Activated CD8-positive, alpha-beta T cell treated with anti-CD3 and anti-CD28 coated beads for 36 hours (primary cell): Measurements from ENCODE around the gene DOLPP1. TPM values are rescaled to one million over a fixed set of nuclear protein-coding genes. Genes with fewer than 3 reads are reported as not detected.
"Not testable (repeated sequence)": the region's sequence is repeated elsewhere in the genome, so short reads cannot be mapped to it uniquely, and the experiment has no call there.

Experiments used
- ATAC-seq: fragments of 200-7000 bp; cut with Tn5 transposase; one replicate; pipeline ENCODE4 v1.10.0; 2021; ENCODE audit warnings: mild to moderate bottlenecking, moderate library complexity
- CTCF ChIA-PET: fragments of 350-600 bp; sonication (Branson Sonifier 250); formaldehyde crosslinking; loops from one replicate; lab custom pipeline; 2021; ENCODE audit warnings: antibody characterized with exemption; lab: Charles Lee
- POLR2A ChIA-PET: fragments of 350-600 bp; sonication (Branson Sonifier 250); formaldehyde crosslinking; loops from one replicate; lab custom pipeline; 2021; ENCODE audit warnings: antibody characterized with exemption; lab: Charles Lee
- DNase-seq: peaks from one replicate; pipeline ENCODE4 v3.0.0-alpha.2; 2020
- H3K27ac Mint-ChIP-seq: one replicate; pipeline ENCODE4 v1.8.0; 2021; ENCODE audit warnings: mild to moderate bottlenecking, mixed read lengths
- H3K27me3 Mint-ChIP-seq: one replicate; pipeline ENCODE4 v1.8.0; 2021; ENCODE audit warnings: mixed read lengths
- H3K36me3 Mint-ChIP-seq: one replicate; pipeline ENCODE4 v1.8.0; 2021; ENCODE audit warnings: low read depth, mixed read lengths
- H3K4me1 Mint-ChIP-seq: one replicate; pipeline ENCODE4 v1.8.0; 2021; ENCODE audit warnings: low read depth, mixed read lengths
- H3K4me3 Mint-ChIP-seq: one replicate; pipeline ENCODE4 v1.8.0; 2021; ENCODE audit warnings: mild to moderate bottlenecking, moderate library complexity, mixed read lengths
- H3K9me3 Mint-ChIP-seq: one replicate; pipeline ENCODE4 v1.8.0; 2021; ENCODE audit warnings: mixed read lengths
- intact Hi-C: fragments of 100-400 bp; cut with micrococcal nuclease; formaldehyde crosslinking; loops from one replicate; pipeline ENCODE4 v1.10.0; 2022
- total RNA-seq, 2 experiments: library from RNA; stranded (reverse); gene quantifications; one replicate each; pipeline ENCODE4 v1.2.3, GENCODE V29; 2021
- TF ChIP-seq, protein P1 (sequence below): fragments of 200-600 bp; IDR thresholded peaks from one replicate; pipeline ENCODE4 v1.8.0; 2022; ENCODE audit warnings: antibody characterized with exemption, mild to moderate bottlenecking

The DOLPP1 gene
- total RNA-seq, 2 experiments from 2014 or later: 12.7 to 15.2 TPM

GRCh38 chr9:129113645-129114304 lies 32.9 kb downstream of the DOLPP1 start:
- no peak overlapping the region for H3K27ac Mint-ChIP-seq
- TF ChIP-seq, protein P1, sequence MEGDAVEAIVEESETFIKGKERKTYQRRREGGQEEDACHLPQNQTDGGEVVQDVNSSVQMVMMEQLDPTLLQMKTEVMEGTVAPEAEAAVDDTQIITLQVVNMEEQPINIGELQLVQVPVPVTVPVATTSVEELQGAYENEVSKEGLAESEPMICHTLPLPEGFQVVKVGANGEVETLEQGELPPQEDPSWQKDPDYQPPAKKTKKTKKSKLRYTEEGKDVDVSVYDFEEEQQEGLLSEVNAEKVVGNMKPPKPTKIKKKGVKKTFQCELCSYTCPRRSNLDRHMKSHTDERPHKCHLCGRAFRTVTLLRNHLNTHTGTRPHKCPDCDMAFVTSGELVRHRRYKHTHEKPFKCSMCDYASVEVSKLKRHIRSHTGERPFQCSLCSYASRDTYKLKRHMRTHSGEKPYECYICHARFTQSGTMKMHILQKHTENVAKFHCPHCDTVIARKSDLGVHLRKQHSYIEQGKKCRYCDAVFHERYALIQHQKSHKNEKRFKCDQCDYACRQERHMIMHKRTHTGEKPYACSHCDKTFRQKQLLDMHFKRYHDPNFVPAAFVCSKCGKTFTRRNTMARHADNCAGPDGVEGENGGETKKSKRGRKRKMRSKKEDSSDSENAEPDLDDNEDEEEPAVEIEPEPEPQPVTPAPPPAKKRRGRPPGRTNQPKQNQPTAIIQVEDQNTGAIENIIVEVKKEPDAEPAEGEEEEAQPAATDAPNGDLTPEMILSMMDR: no peak
- ATAC-seq (no peak), DNase-seq (no peak)
- ChIA-PET POLR2A (interaction anchor here (0.5 to 1.7 kb wide), 6 partner anchors 15 to 348 kb away, joined by 3 to 4 read pairs (median 3); no protein-coding TSS in a partner anchor), CTCF (interaction anchor here (0.9 to 4.9 kb wide), 4 partner anchors 18 to 28 kb away, joined by 3 to 40 read pairs (median 8); no protein-coding TSS in a partner anchor)
- peaks cover 30% of the 10 kb centered on the region for H3K4me1 Mint-ChIP-seq
- H3K9me3 Mint-ChIP-seq: no peaks in the 10 kb centered on the region
- H3K27me3 Mint-ChIP-seq: no peaks in the 10 kb centered on the region
- no peak overlapping the region for H3K4me3 Mint-ChIP-seq
- intact Hi-C loops: no loop called here
- H3K36me3 Mint-ChIP-seq: peaks cover 6% of the 10 kb centered on the region

DNA sequence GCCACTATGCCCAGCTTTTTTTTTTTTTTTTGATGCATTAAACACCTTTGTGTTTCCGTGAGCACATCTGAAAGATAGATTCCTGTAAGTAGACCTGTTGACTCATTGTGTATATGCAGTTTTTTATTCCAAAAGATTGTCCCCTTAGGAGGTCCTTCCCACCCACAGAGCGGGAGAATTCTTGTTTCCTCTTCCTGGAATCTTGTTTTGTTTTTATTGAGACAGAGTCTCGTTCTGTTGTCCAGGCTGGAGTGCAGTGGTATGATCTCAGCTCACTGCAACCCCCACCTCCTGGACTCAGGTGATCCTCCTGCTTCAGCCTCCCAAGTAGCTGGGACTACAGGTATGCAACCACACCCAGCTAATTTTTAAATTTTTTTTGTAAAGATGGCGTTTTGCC lies 37.9 kb downstream of the DOLPP1 start:
- POLR2A ChIA-PET: no interaction called here
- ATAC-seq (no peak), DNase-seq (no peak)
- no peaks in the 10 kb centered on the region for H3K9me3 Mint-ChIP-seq
- H3K36me3 Mint-ChIP-seq: peaks cover 8% of the 10 kb centered on the region
- no peaks in the 10 kb centered on the region for H3K27me3 Mint-ChIP-seq
- TF ChIP-seq, protein P1: no peak
- no peak overlapping the region for H3K27ac Mint-ChIP-seq
- H3K4me3 Mint-ChIP-seq: no peak overlapping the region
- CTCF ChIA-PET: interaction anchor here (0.9 kb wide), 1 partner anchor 20 kb away, joined by 3 read pairs; no protein-coding TSS in a partner anchor
- H3K4me1 Mint-ChIP-seq: peaks cover 14% of the 10 kb centered on the region
- intact Hi-C loops: no loop called here

DNA sequence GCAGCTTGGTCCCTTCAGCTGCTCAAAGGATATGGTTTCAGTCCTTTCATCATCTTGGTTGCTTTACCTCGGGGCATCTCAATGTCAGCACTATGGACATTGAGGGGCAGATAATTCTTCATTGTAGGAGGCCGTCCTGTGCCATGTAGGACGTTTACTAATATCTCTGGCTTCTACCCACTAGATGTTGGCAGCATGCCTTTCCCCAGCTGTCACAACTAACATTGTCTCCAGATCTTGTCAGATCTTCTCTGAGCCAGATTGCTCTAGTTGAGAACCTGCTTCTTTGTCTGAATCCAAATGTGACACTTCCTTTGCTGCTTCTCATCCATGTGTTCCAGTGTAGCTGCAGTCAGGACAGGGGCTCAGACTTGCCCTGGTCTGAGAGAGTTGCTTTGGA lies 40.6 kb downstream of the DOLPP1 start:
- H3K4me1 Mint-ChIP-seq: peaks cover 1% of the 10 kb centered on the region
- CTCF ChIA-PET: interaction anchor here (1.2 to 4.0 kb wide), 6 partner anchors 9 to 226 kb away, joined by 3 to 26 read pairs (median 6); no protein-coding TSS in a partner anchor
- ATAC-seq: no peak
- H3K27me3 Mint-ChIP-seq: no peaks in the 10 kb centered on the region
- no peak for DNase-seq
- intact Hi-C loops: no loop called here
- no peaks in the 10 kb centered on the region for H3K9me3 Mint-ChIP-seq
- H3K4me3 Mint-ChIP-seq: no peak overlapping the region
- TF ChIP-seq, protein P1: no peak
- no peak overlapping the region for H3K27ac Mint-ChIP-seq
- H3K36me3 Mint-ChIP-seq: peaks cover 16% of the 10 kb centered on the region
- POLR2A ChIA-PET: no interaction called here

DNA sequence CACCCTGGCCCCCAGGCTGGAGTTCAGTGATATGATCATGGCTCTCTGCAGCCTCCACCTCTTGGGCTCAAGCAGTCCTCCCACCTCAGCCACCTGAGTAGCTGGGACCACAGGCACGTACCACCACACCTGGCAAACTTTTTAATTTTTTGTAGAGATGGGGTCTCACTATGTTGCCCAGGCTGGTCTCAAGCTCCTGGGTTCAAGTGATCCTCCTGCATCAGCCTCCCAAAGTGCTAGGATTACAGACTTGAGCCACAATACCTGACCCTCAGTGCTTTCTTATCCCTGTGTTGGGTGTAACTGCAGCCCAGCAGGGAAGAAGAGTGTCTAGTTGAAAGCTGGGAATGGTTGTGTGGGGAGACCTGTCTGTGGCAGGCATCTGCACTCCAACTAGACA lies 41.2 kb downstream of the DOLPP1 start:
- ChIA-PET POLR2A (no interaction called here), CTCF (interaction anchor here (1.1 to 4.0 kb wide), 4 partner anchors 10 to 21 kb away, joined by 3 to 26 read pairs (median 8); no protein-coding TSS in a partner anchor)
- TF ChIP-seq, protein P1: no peak
- H3K27ac Mint-ChIP-seq: no peak overlapping the region
- H3K36me3 Mint-ChIP-seq: peaks cover 16% of the 10 kb centered on the region
- no peak for ATAC-seq
- DNase-seq: no peak
- H3K4me1 Mint-ChIP-seq: peaks cover 1% of the 10 kb centered on the region
- no peaks in the 10 kb centered on the region for H3K9me3 Mint-ChIP-seq
- intact Hi-C loops: no loop called here
- H3K4me3 Mint-ChIP-seq: no peak overlapping the region
- no peaks in the 10 kb centered on the region for H3K27me3 Mint-ChIP-seq

DNA sequence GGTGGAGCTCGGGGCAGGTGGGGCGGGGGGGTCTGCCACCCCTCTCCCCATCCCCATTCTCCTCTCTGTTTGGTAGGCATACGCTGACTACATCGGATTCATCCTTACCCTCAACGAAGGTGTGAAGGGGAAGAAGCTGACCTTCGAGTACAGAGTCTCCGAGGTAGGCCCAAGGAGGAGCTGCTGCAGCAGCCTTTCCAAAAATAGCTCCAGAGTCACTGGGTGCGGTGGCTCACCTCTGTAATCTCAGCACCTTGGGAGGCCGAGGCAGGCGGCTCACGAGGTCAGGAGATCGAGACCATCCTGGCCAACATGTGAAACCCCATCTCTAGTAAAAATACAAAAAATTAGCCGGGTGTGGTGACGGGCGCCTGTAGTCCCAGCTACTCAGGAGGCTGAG lies 42.1 kb downstream of the DOLPP1 start:
- ATAC-seq, H3K27ac Mint-ChIP-seq, intact Hi-C loops, H3K4me3 Mint-ChIP-seq, H3K4me1 Mint-ChIP-seq, DNase-seq, H3K27me3 Mint-ChIP-seq, H3K9me3 Mint-ChIP-seq: not testable (repeated sequence)
- H3K36me3 Mint-ChIP-seq: peaks cover 16% of the 10 kb centered on the region
- ChIA-PET POLR2A (interaction anchor here (0.9 kb wide), 1 partner anchor 11 kb away, joined by 4 read pairs; the partner anchor contains the start of gene PTPA), CTCF (interaction anchor here (1.1 to 4.0 kb wide), 3 partner anchors 9 to 20 kb away, joined by 3 to 26 read pairs (median 9); no protein-coding TSS in a partner anchor)
